Kidney epithelial cell (primary cell): ENCODE data around the gene ACTL6B. TPM values are rescaled to one million over a fixed set of nuclear protein-coding genes. Genes with fewer than 3 reads are reported as not detected.

Experiments used
- DNase-seq: peaks from one replicate; pipeline ENCODE4 v3.0.0-alpha.2; 2010; ENCODE audit warnings: low read depth
- H3K27me3 ChIP-seq: 2 replicates; pipeline ENCODE4 v1.6.0; 2011; ENCODE audit warnings: low read length; ENCODE audit not compliant: control insufficient read depth, insufficient read depth
- H3K36me3 ChIP-seq: 2 replicates; pipeline ENCODE4 v1.5.1; 2011; ENCODE audit warnings: low read length; ENCODE audit not compliant: control insufficient read depth, insufficient read depth
- H3K4me3 ChIP-seq: 2 replicates; pipeline ENCODE4 v1.5.1; 2011; ENCODE audit warnings: low read depth, mild to moderate bottlenecking, control low read depth, low read length
- CTCF ChIP-seq: IDR thresholded peaks from 2 replicates; pipeline ENCODE4 v1.5.1; 2011; ENCODE audit warnings: mild to moderate bottlenecking, moderate library complexity, low read length, control low read depth, inconsistent platforms; ENCODE audit not compliant: insufficient read depth, poor library complexity, severe bottlenecking
- total RNA-seq: library from RNA; depleted of rRNA; stranded (reverse); fragments of >200 nt; gene quantifications from 2 replicates; pipeline ENCODE4 v1.2.3, GENCODE V29; 2015

The ACTL6B gene
- total RNA-seq, 1 donor from 2014 or later: not detected

DNA sequence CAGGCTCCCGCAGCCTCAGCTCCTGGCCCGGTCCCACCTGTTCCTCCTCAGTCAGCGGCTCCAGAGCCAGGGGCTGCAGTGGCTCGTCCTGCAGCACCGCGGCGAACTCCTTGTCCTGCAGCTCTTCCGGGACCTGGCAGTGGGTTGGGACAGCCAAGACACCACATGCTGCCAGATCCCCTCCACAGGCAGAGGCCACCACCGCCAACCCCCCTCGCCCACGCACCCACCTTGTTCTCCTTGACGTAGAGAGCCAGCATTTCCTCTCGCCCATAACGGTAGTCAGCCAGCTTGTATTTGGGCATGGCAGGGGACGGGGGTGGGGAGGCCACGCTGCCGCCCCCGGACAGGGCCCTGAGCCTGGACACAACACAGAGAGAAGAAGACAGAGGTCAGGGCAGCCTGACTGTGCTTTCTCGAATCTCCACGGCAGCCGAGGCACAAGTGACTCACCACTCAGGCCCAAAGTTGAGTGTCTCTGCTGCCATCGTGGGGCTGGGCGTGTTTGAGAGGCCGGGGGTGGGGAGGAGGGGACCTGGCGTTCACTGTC is 31.6 kb upstream of the ACTL6B start:
- peaks cover 1% of the 10 kb centered on the region for H3K36me3 ChIP-seq
- no peak overlapping the region for H3K4me3 ChIP-seq
- no peak for TF ChIP-seq CTCF
- H3K27me3 ChIP-seq: no peaks in the 10 kb centered on the region
- DNase-seq: no peak

DNA sequence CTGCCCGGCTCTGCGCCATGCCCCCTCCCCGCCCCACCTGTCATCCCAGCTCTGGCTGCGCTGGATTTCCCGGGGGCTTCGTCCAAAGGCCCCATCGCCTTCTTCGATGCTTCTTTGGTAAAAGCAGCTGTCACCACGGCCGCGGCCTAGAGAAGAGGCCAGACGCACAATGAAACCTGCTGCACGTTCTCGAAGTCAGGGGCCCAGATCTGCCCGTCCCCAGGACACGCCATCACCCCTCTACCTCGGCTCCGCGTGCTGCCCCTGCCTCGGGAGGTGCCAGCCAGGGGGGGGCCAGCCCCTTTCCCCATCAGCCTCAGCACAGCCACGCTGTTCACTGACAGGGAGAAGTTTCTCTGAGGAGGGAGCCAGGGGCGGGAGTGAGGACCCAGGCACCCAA is 31.0 kb upstream of the ACTL6B start:
- TF ChIP-seq CTCF: no peak
- Histone ChIP-seq H3K27me3 (no peaks in the 10 kb centered on the region), H3K4me3 (no peak overlapping the region), H3K36me3 (peaks cover 1% of the 10 kb centered on the region)
- no peak for DNase-seq

GRCh38 chr7:100686822-100687211 is 30.6 kb upstream of the ACTL6B start:
- Histone ChIP-seq H3K4me3 (no peak overlapping the region), H3K36me3 (peaks cover 2% of the 10 kb centered on the region), H3K27me3 (no peaks in the 10 kb centered on the region)
- no peak for TF ChIP-seq CTCF
- no peak for DNase-seq

GRCh38 chr7:100686201-100686821 is 30.1 kb upstream of the ACTL6B start:
- TF ChIP-seq CTCF: no peak
- H3K27me3 ChIP-seq: no peaks in the 10 kb centered on the region
- peaks cover 3% of the 10 kb centered on the region for H3K36me3 ChIP-seq
- DNase-seq: no peak
- no peak overlapping the region for H3K4me3 ChIP-seq

DNA sequence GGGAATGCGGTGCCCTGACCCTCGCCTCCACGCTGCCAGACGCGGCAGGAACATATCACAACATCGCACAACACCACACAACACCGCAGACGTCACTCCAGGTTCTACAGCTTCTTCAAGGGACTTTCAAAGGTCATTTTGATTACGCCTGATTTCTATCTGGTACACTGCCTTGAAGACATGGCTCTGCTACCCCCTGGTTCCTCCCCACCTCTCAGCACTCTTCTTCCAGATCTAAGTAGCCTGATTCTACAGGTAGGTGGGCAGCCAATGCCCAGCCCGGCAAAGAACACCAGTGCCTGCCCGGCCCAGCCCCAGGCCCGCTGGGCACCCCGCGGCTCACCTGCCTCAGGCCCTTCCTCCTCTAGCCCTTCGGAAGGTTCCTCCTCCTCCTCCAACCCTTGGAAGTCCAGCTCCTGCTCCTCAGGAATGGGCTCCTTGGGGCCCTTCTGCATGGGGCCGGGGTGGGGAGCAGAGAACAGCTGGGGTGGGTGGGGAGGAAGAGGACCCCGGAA is 29.4 kb upstream of the ACTL6B start:
- H3K4me3 ChIP-seq: no peak overlapping the region
- H3K36me3 ChIP-seq: peaks cover 3% of the 10 kb centered on the region
- DNase-seq: no peak
- H3K27me3 ChIP-seq: no peaks in the 10 kb centered on the region
- no peak for TF ChIP-seq CTCF

- TF ChIP-seq CTCF: no peak
- Histone ChIP-seq H3K4me3 (no peak overlapping the region), H3K27me3 (no peaks in the 10 kb centered on the region), H3K36me3 (peaks cover 5% of the 10 kb centered on the region)
- no peak for DNase-seq
These were observed 28.9 kb upstream of the ACTL6B start for GRCh38 chr7:100685049-100685605.
